Activated B cell treated with CpG ODN at 0.5 μM for 24 hours (primary cell): ENCODE measurements around the gene SLC37A3. TPM values are rescaled to one million over a fixed set of nuclear protein-coding genes. Genes with fewer than 3 reads are reported as not detected.

Experiments used
- ATAC-seq: fragments of 200-7000 bp; cut with Tn5 transposase; one replicate; pipeline ENCODE4 v1.10.0; 2021; ENCODE audit warnings: low read depth, mild to moderate bottlenecking, moderate library complexity
- CTCF ChIA-PET: fragments of 350-600 bp; sonication (Branson Sonifier 250); formaldehyde crosslinking; loops from one replicate; lab custom pipeline; 2021; ENCODE audit warnings: antibody characterized with exemption; lab: Charles Lee
- POLR2A ChIA-PET: fragments of 350-600 bp; sonication (Branson Sonifier 250); formaldehyde crosslinking; loops from one replicate; lab custom pipeline; 2021; ENCODE audit warnings: antibody characterized with exemption; lab: Charles Lee
- DNase-seq: peaks from one replicate; pipeline ENCODE4 v3.0.0; 2022
- H3K27ac Mint-ChIP-seq: one replicate; pipeline ENCODE4 v1.8.0; 2020; ENCODE audit warnings: mixed read lengths
- H3K27me3 Mint-ChIP-seq: one replicate; pipeline ENCODE4 v1.8.0; 2021; ENCODE audit warnings: mixed read lengths
- H3K36me3 Mint-ChIP-seq: one replicate; pipeline ENCODE4 v1.8.0; 2021; ENCODE audit warnings: low read depth, mixed read lengths
- H3K4me1 Mint-ChIP-seq: one replicate; pipeline ENCODE4 v1.8.0; 2021; ENCODE audit warnings: mixed read lengths
- H3K4me3 Mint-ChIP-seq: one replicate; pipeline ENCODE4 v1.8.0; 2020; ENCODE audit warnings: mild to moderate bottlenecking, mixed read lengths
- H3K9me3 Mint-ChIP-seq: one replicate; pipeline ENCODE4 v1.8.0; 2020; ENCODE audit warnings: mixed read lengths
- CTCF ChIP-seq: fragments of 200-600 bp; IDR thresholded peaks from one replicate; pipeline ENCODE4 v1.8.0; 2022; ENCODE audit warnings: antibody characterized with exemption, mild to moderate bottlenecking
- intact Hi-C: fragments of 100-400 bp; cut with micrococcal nuclease; formaldehyde crosslinking; loops from one replicate; pipeline ENCODE4 v1.15.1; 2024
- total RNA-seq: library from RNA; stranded (reverse); gene quantifications from 2 replicates; pipeline ENCODE4 v1.2.3, GENCODE V29; 2022

The SLC37A3 gene
- total RNA-seq, 1 donor from 2014 or later = 10.6 TPM

DNA sequence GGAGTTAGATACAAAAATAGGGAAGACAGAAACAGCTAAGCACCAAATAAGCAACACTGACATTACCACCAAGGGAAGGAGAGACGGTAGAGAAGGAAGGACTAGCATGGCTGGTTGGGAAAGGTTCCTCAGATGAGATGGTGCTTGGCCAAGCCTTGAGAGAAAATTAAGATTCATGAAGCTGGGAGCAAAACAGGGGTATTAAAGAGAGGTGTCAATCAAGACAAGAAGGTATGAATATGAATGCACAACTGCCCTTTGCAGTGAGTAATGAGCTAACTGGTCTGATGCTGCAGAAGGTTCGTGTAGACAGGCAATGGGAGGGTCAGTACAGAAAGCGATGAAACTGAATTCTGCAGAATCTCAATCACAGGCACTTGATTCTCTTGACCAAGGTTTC is 67.7 kb downstream of the SLC37A3 start:
- no peaks in the 10 kb centered on the region for H3K4me1 Mint-ChIP-seq
- H3K27me3 Mint-ChIP-seq = no peaks in the 10 kb centered on the region
- ATAC-seq (no peak), DNase-seq (no peak)
- TF ChIP-seq CTCF = no peak
- intact Hi-C loops = no loop called here
- peaks cover 11% of the 10 kb centered on the region for H3K36me3 Mint-ChIP-seq
- no peak overlapping the region for H3K27ac Mint-ChIP-seq
- ChIA-PET POLR2A (interaction anchor here (0.6 kb wide), 1 partner anchor 21 kb away, joined by 3 read pairs; no protein-coding TSS in a partner anchor), CTCF (no interaction called here)
- H3K9me3 Mint-ChIP-seq = no peaks in the 10 kb centered on the region
- no peak overlapping the region for H3K4me3 Mint-ChIP-seq

- Mint-ChIP-seq H3K36me3 (peaks cover 9% of the 10 kb centered on the region), H3K4me1 (no peaks in the 10 kb centered on the region), H3K27ac (no peak overlapping the region), H3K4me3 (no peak overlapping the region), H3K9me3 (no peaks in the 10 kb centered on the region), H3K27me3 (no peaks in the 10 kb centered on the region)
- no peak for ATAC-seq
- ChIA-PET POLR2A (interaction anchor here (0.6 kb wide), 2 partner anchors 10 to 20 kb away, joined by 3 to 5 read pairs; no protein-coding TSS in a partner anchor), CTCF (no interaction called here)
- DNase-seq = no peak
- intact Hi-C loops = no loop called here
- TF ChIP-seq CTCF = no peak
These were observed 68.2 kb downstream of the SLC37A3 start for GRCh38 chr7:140330128-140330527.

- CTCF ChIA-PET = interaction anchor here (1.9 kb wide), 1 partner anchor 150 kb away, joined by 7 read pairs; the partner anchor contains the start of gene KDM7A
- DNase-seq = no peak
- Mint-ChIP-seq H3K4me3 (no peak overlapping the region), H3K36me3 (no peaks in the 10 kb centered on the region), H3K27me3 (no peaks in the 10 kb centered on the region), H3K4me1 (no peaks in the 10 kb centered on the region), H3K27ac (no peak overlapping the region), H3K9me3 (no peaks in the 10 kb centered on the region)
- intact Hi-C loops = no loop called here
- POLR2A ChIA-PET = no interaction called here
- ATAC-seq = no peak
- no peak for TF ChIP-seq CTCF
These were observed 71.1 kb downstream of the SLC37A3 start for GRCh38 chr7:140327261-140327661.

DNA sequence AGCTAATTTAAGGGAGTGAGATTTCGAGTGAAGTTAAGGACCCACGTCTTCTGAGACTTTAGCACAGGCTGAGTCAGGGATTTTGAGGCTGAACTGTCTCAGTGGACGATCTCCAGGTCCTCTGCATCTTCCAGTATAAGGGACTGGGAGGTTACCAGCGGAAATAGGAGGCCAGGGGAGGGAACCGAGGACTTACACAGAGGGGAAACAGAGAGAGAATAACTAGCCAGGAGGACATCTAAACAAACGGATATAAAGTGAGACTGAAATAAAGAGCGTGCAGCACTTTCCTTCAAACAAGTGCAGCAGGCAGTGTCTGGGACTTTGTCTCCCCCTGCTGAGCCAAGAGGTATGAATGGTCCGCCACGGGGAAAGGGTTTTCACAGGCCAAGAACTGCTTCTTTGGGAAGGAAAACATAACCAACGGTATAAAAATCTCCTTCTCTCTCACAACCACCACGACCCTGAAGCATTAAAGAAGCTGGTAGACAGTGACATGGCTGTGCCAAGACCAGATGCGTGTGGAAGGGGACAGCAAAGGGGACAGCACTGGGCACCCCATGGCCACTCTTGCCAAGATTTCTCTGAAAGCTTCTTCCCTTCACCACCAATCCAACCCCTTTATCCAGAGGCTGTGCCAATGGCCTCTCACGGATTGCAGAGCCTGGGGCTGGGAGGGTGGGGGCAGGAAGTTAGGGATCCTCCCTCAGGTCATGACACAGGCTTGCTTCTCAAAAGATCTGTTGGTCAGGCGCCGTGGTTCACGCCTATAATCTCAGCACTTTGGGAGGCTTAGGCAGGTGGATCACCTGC is 72.0 kb downstream of the SLC37A3 start:
- intact Hi-C loops = loop anchor here (1.0 kb wide), 5 partner anchors 96 to 680 kb away; no protein-coding TSS in a partner anchor
- no peaks in the 10 kb centered on the region for H3K27me3 Mint-ChIP-seq
- H3K27ac Mint-ChIP-seq = no peak overlapping the region
- ATAC-seq (peak; percentile 75), DNase-seq (peak; percentile 21)
- ChIA-PET POLR2A (no interaction called here), CTCF (interaction anchor here (0.9 to 1.9 kb wide), 2 partner anchors 22 to 149 kb away, joined by 3 to 7 read pairs; partner anchors contain the start of gene KDM7A)
- H3K9me3 Mint-ChIP-seq = no peaks in the 10 kb centered on the region
- H3K4me1 Mint-ChIP-seq = no peaks in the 10 kb centered on the region
- no peak for TF ChIP-seq CTCF
- H3K4me3 Mint-ChIP-seq = no peak overlapping the region
- no peaks in the 10 kb centered on the region for H3K36me3 Mint-ChIP-seq

- intact Hi-C loops = no loop called here
These were observed 72.7 kb downstream of the SLC37A3 start for GRCh38 chr7:140325600-140325999.

More at GRCh38 chr7:140325600-140325999, 72.7 kb downstream of the SLC37A3 start:
- no peak for DNase-seq
- ATAC-seq = no peak
- no peak for TF ChIP-seq CTCF
- POLR2A ChIA-PET = interaction anchor here (0.7 kb wide), 1 partner anchor 487 kb away, joined by 5 read pairs; no protein-coding TSS in a partner anchor
- CTCF ChIA-PET = interaction anchor here (0.9 to 1.9 kb wide), 2 partner anchors 21 to 149 kb away, joined by 3 to 7 read pairs; partner anchors contain the start of gene KDM7A
- Mint-ChIP-seq H3K27me3 (no peaks in the 10 kb centered on the region), H3K4me1 (no peaks in the 10 kb centered on the region), H3K9me3 (no peaks in the 10 kb centered on the region), H3K36me3 (no peaks in the 10 kb centered on the region), H3K4me3 (no peak overlapping the region), H3K27ac (no peak overlapping the region)
